Neural cell (in vitro differentiated cells): ENCODE data around the gene PLEKHA8. TPM values are rescaled to one million over a fixed set of nuclear protein-coding genes. Genes with fewer than 3 reads are reported as not detected.

Source experiments
- H2AFZ ChIP-seq: fragments of 200-600, 300-800 bp; sonication (generic), shearing (Covaris generic); 2 replicates; pipeline ENCODE4 v1.6.0; 2014; ENCODE audit warnings: low read depth, mild to moderate bottlenecking, antibody characterized with exemption, low read length, moderate library complexity
- H3F3A ChIP-seq: fragments of 200-600 bp; shearing (Covaris generic); 2 replicates; pipeline ENCODE4 v1.6.1; 2016; ENCODE audit warnings: mild to moderate bottlenecking, moderate library complexity, mixed read lengths, antibody characterized with exemption, low read length; ENCODE audit not compliant: insufficient read depth, poor library complexity, severe bottlenecking
- H3K27ac ChIP-seq: fragments of 200-600, 300-800 bp; sonication (generic), shearing (Covaris generic); 2 replicates; pipeline ENCODE4 v1.5.1; 2014; ENCODE audit warnings: mild to moderate bottlenecking, low read length, moderate library complexity
- H3K27me3 ChIP-seq: fragments of 300-800, 200-600 bp; sonication (generic), shearing (Covaris generic); 2 replicates; pipeline ENCODE4 v1.6.0; 2014; ENCODE audit warnings: mild to moderate bottlenecking, low read depth, low read length, moderate library complexity; ENCODE audit not compliant: insufficient read depth
- H3K36me3 ChIP-seq: fragments of 300-800, 200-600 bp; sonication (generic), shearing (Covaris generic); 2 replicates; pipeline ENCODE4 v1.5.1; 2014; ENCODE audit warnings: mild to moderate bottlenecking, antibody characterized with exemption, low read length, moderate library complexity; ENCODE audit not compliant: insufficient read depth
- H3K4me2 ChIP-seq: fragments of 300-800, 200-600 bp; sonication (generic), shearing (Covaris generic); 2 replicates; pipeline ENCODE4 v1.6.0; 2014; ENCODE audit warnings: mild to moderate bottlenecking, low read length
- H3K4me3 ChIP-seq: fragments of 300-800, 200-600 bp; sonication (generic), shearing (Covaris generic); 2 replicates; pipeline ENCODE4 v1.5.1; 2014; ENCODE audit warnings: mild to moderate bottlenecking, low read length, moderate library complexity
- H3K79me2 ChIP-seq: fragments of 200-600 bp; shearing (Covaris generic); replicated peaks from 2 replicates; pipeline ENCODE4 v1.6.0; 2014; ENCODE audit warnings: mild to moderate bottlenecking, low read length, moderate library complexity; ENCODE audit not compliant: insufficient read depth
- H3K9ac ChIP-seq: fragments of 300-800, 200-600 bp; sonication (generic), shearing (Covaris generic); 2 replicates; pipeline ENCODE4 v1.6.1; 2016; ENCODE audit warnings: mild to moderate bottlenecking, low read length, mixed read lengths
- H3K9me2 ChIP-seq: fragments of 200-600 bp; shearing (Covaris generic); 2 replicates; pipeline ENCODE4 v1.6.1; 2016; ENCODE audit warnings: mild to moderate bottlenecking, low read length, mixed read lengths; ENCODE audit not compliant: insufficient read depth
- H3K9me3 ChIP-seq: fragments of 200-600, 300-800 bp; sonication (generic), shearing (Covaris generic); 2 replicates; pipeline ENCODE4 v1.6.1; 2016; ENCODE audit warnings: mild to moderate bottlenecking, mixed run types, low read length, moderate library complexity, mixed read lengths
- H4K20me1 ChIP-seq: fragments of 200-600 bp; shearing (Covaris generic); 2 replicates; pipeline ENCODE4 v1.6.1; 2016; ENCODE audit warnings: mild to moderate bottlenecking, mixed run types; ENCODE audit not compliant: insufficient read depth
- CTCF ChIP-seq: fragments of 450-650 bp; IDR thresholded peaks from 2 replicates; pipeline ENCODE4 v1.5.1; 2014; ENCODE audit warnings: antibody characterized with exemption, mild to moderate bottlenecking, moderate library complexity; ENCODE audit not compliant: poor library complexity, severe bottlenecking
- EP300 ChIP-seq: fragments of 450-650 bp; conservative IDR thresholded peaks from 2 replicates; pipeline ENCODE4 v1.6.1; 2014; ENCODE audit warnings: antibody characterized with exemption, mild to moderate bottlenecking, moderate library complexity; ENCODE audit not compliant: poor library complexity, severe bottlenecking
- EZH2 ChIP-seq: fragments of 200-600, 300-800 bp; shearing (Covaris generic), sonication (generic); IDR thresholded peaks from 2 replicates; pipeline ENCODE4 v1.6.1; 2014; ENCODE audit warnings: antibody characterized with exemption, low read length, borderline replicate concordance, mild to moderate bottlenecking; ENCODE audit not compliant: insufficient read depth, poor library complexity, severe bottlenecking
- MXI1 ChIP-seq: fragments of 450-650 bp; conservative IDR thresholded peaks from 2 replicates; pipeline ENCODE4 v1.6.1; 2014; ENCODE audit warnings: antibody characterized with exemption, mild to moderate bottlenecking; ENCODE audit not compliant: poor library complexity, severe bottlenecking
- POLR2AphosphoS5 ChIP-seq: IDR thresholded peaks from 2 replicates; pipeline ENCODE4 v1.6.1; 2012
- RAD21 ChIP-seq: fragments of 450-650 bp; conservative IDR thresholded peaks from 2 replicates; pipeline ENCODE4 v1.6.1; 2014; ENCODE audit warnings: antibody characterized with exemption, mild to moderate bottlenecking, moderate library complexity
- REST ChIP-seq: IDR thresholded peaks from 2 replicates; pipeline ENCODE4 v1.6.1; 2012; ENCODE audit warnings: borderline replicate concordance
- SMC3 ChIP-seq: fragments of 450-650 bp; conservative IDR thresholded peaks from 2 replicates; pipeline ENCODE4 v1.6.1; 2014; ENCODE audit warnings: antibody characterized with exemption, mild to moderate bottlenecking, moderate library complexity; ENCODE audit not compliant: poor library complexity
- TAF1 ChIP-seq: IDR thresholded peaks from 2 replicates; pipeline ENCODE4 v1.6.1; 2012; ENCODE audit warnings: low read depth
- polyA plus RNA-seq: library from polyadenylated mRNA; depleted of rRNA; stranded (reverse); fragments of >200 nt; gene quantifications from 2 replicates; pipeline ENCODE4 v1.2.3, GENCODE V29; 2014

PLEKHA8 gene
- polyA plus RNA-seq, 1 donor from 2014 or later = 43.1 TPM

GRCh38 chr7:30027065-30027456, 1.2 kb upstream of the PLEKHA8 start:
- peaks cover 57% of the 10 kb centered on the region for H3K79me2 ChIP-seq
- H3K27me3 ChIP-seq = no peaks in the 10 kb centered on the region
- no peaks in the 10 kb centered on the region for H3K36me3 ChIP-seq
- TF ChIP-seq EZH2 (no peak), REST (no peak), RAD21 (no peak), POLR2AphosphoS5 (no peak), MXI1 (no peak), TAF1 (no peak), EP300 (no peak), CTCF (no peak), SMC3 (no peak)
- peak overlapping the region; percentile 95 for H3K4me2 ChIP-seq
- peak overlapping the region; percentile 59 for H3K9ac ChIP-seq
- peaks cover 15% of the 10 kb centered on the region for H3F3A ChIP-seq
- peak overlapping the region; percentile 89 for H3K4me3 ChIP-seq
- peak overlapping the region; percentile 24 for H2AFZ ChIP-seq
- H4K20me1 ChIP-seq = peaks cover 3% of the 10 kb centered on the region
- no peaks in the 10 kb centered on the region for H3K9me2 ChIP-seq
- H3K9me3 ChIP-seq = no peaks in the 10 kb centered on the region
- H3K27ac ChIP-seq = peak overlapping the region; percentile 61

GRCh38 chr7:30027740-30028215, 434 bp upstream of the PLEKHA8 start:
- Histone ChIP-seq H3K9me2 (no peaks in the 10 kb centered on the region), H3K9ac (peak overlapping the region; percentile 79), H4K20me1 (peaks cover 3% of the 10 kb centered on the region), H3K79me2 (peaks cover 62% of the 10 kb centered on the region), H3K9me3 (no peaks in the 10 kb centered on the region), H3K27ac (peak overlapping the region; percentile 48), H3K27me3 (no peaks in the 10 kb centered on the region), H3K4me3 (peak overlapping the region; percentile 89), H3K36me3 (peaks cover under 1% of the 10 kb centered on the region), H3F3A (peaks cover 15% of the 10 kb centered on the region), H3K4me2 (peak overlapping the region; percentile 95), H2AFZ (peak overlapping the region; percentile 29)
- TF ChIP-seq CTCF = no peak
